Stimulated activated CD8-positive, alpha-beta memory T cell treated with anti-CD3 and anti-CD28 coated beads, Interleukin-2, amount 100 ng/mL, for 48 hours (primary cell): Measurements from ENCODE around the gene MTHFD1L.
A peak's percentile ranks its signal among the peaks of the same experiment; 100 is the strongest.

ENCODE experiments used
- DNase-seq, 2 donors: peaks; one replicate each; pipeline ENCODE4 v3.0.0-alpha.2; 2020; ENCODE audit warnings: low read depth in 2 of 2

MTHFD1L gene

GRCh38 chr6:150991487-150991886, 126.0 kb downstream of the MTHFD1L start:
- no peak for DNase-seq

- DNase-seq, result no peak
Measured at GRCh38 chr6:150992262-150992661, 126.8 kb downstream of the MTHFD1L start.

GRCh38 chr6:150992703-150993102, 127.2 kb downstream of the MTHFD1L start:
- no peak for DNase-seq

GRCh38 chr6:150993253-150993652, 127.8 kb downstream of the MTHFD1L start:
- DNase-seq, result no peak

GRCh38 chr6:150994026-150994425, 128.5 kb downstream of the MTHFD1L start:
- DNase-seq, result no peak

- DNase-seq, result no peak
Measured at GRCh38 chr6:150996968-150997367, 131.5 kb downstream of the MTHFD1L start.

GRCh38 chr6:150999107-150999506, 133.6 kb downstream of the MTHFD1L start:
- no peak for DNase-seq

GRCh38 chr6:150999576-150999975, 134.1 kb downstream of the MTHFD1L start:
- DNase-seq, result no peak

- DNase-seq, result no peak
Measured at GRCh38 chr6:151001387-151002056, 136.0 kb downstream of the MTHFD1L start.

GRCh38 chr6:151002057-151002450, 136.6 kb downstream of the MTHFD1L start:
- DNase-seq, result no peak

- DNase-seq, result no peak
Measured at GRCh38 chr6:151002491-151002935, 137.0 kb downstream of the MTHFD1L start.

- no peak for DNase-seq
Measured at GRCh38 chr6:151004383-151005024, 139.0 kb downstream of the MTHFD1L start.

GRCh38 chr6:151005164-151005563, 139.7 kb downstream of the MTHFD1L start:
- DNase-seq, result no peak

- no peak for DNase-seq
Measured at GRCh38 chr6:151005896-151006632, 140.6 kb downstream of the MTHFD1L start.

- no peak for DNase-seq
Measured at GRCh38 chr6:151007076-151007475, 141.6 kb downstream of the MTHFD1L start.

- no peak for DNase-seq
Measured at GRCh38 chr6:151007922-151008321, 142.4 kb downstream of the MTHFD1L start.

GRCh38 chr6:151008425-151008824, 142.9 kb downstream of the MTHFD1L start:
- DNase-seq, result no peak

- no peak for DNase-seq
Measured at GRCh38 chr6:151009576-151009975, 144.1 kb downstream of the MTHFD1L start.

GRCh38 chr6:151010071-151010470, 144.6 kb downstream of the MTHFD1L start:
- DNase-seq, result no peak

GRCh38 chr6:151012321-151013294, 147.1 kb downstream of the MTHFD1L start:
- DNase-seq, result no peak

- peak; percentile 13 to 26 for DNase-seq
Measured at GRCh38 chr6:151014404-151015100, 149.1 kb downstream of the MTHFD1L start.
